CD14-positive monocyte (primary cell): ENCODE data around the gene SNAP25. TPM values are rescaled to one million over a fixed set of nuclear protein-coding genes. Genes with fewer than 3 reads are reported as not detected.

Experiments
- DNase-seq, 3 donors: peaks; one replicate each; pipeline ENCODE4 v3.0.0-alpha.2; 2011 to 2022
- H2AFZ ChIP-seq: 2 replicates; pipeline ENCODE4 v1.6.0; 2012; ENCODE audit warnings: mild to moderate bottlenecking, low read depth, low read length, inconsistent platforms; ENCODE audit not compliant: insufficient read depth, poor library complexity, severe bottlenecking
- H3K27ac ChIP-seq, 2 donors: 1 replicate in 1 of 2; 2 replicates in 1 of 2; pipeline ENCODE4 v1.5.1; 2012 to 2013; ENCODE audit warnings: low read length in 2 of 2, control low read depth in 1 of 2, inconsistent platforms in 1 of 2, low read depth in 1 of 2, mild to moderate bottlenecking in 1 of 2
- H3K27me3 ChIP-seq, 2 donors: one replicate each; pipeline versions ENCODE4 v1.6.0 to v1.6.1; 2011 to 2013; ENCODE audit warnings: low read length in 2 of 2; ENCODE audit not compliant: control insufficient read depth in 2 of 2, insufficient read depth in 2 of 2
- H3K36me3 ChIP-seq, 2 donors: replicated peaks in 1 of 2; 1 replicate in 1 of 2; 2 replicates in 1 of 2; pipeline versions ENCODE4 v1.5.1 to v1.6.1; 2012 to 2013; ENCODE audit warnings: low read length in 2 of 2, control low read depth in 1 of 2, inconsistent platforms in 1 of 2, mild to moderate bottlenecking in 1 of 2; ENCODE audit not compliant: insufficient read depth in 2 of 2, control insufficient read depth in 1 of 2
- H3K4me1 ChIP-seq, 2 donors: 1 replicate in 1 of 2; 2 replicates in 1 of 2; pipeline versions ENCODE4 v1.5.1 to v1.6.1; 2012 to 2013; ENCODE audit warnings: low read length in 2 of 2, control low read depth in 1 of 2, inconsistent platforms in 1 of 2, mild to moderate bottlenecking in 1 of 2, moderate library complexity in 1 of 2; ENCODE audit not compliant: insufficient read depth in 2 of 2, control insufficient read depth in 1 of 2
- H3K4me2 ChIP-seq: replicated peaks from 2 replicates; pipeline ENCODE3; 2012; ENCODE audit warnings: low read length, moderate library complexity, mild to moderate bottlenecking; ENCODE audit not compliant: poor library complexity, severe bottlenecking; ENCODE audit errors: extremely low read depth
- H3K4me3 ChIP-seq, 3 experiments: fragments of 200-600 bp in 1 of 3; sonication (generic) in 1 of 3; replicated peaks in 1 of 3; 1 replicate in 2 of 3; 2 replicates in 1 of 3; pipeline ENCODE4 v1.5.1; 2011 to 2013; ENCODE audit warnings: low read length in 3 of 3, mild to moderate bottlenecking in 3 of 3, control low read depth in 2 of 3, low read depth in 2 of 3, inconsistent platforms in 1 of 3, moderate library complexity in 1 of 3
- H3K79me2 ChIP-seq: 2 replicates; pipeline ENCODE4 v1.6.0; 2012; ENCODE audit warnings: mild to moderate bottlenecking, control low read depth, inconsistent platforms, low read length, moderate library complexity; ENCODE audit not compliant: insufficient read depth
- H3K9ac ChIP-seq: 2 replicates; pipeline ENCODE4 v1.6.0; 2017; ENCODE audit warnings: low read length, mild to moderate bottlenecking; ENCODE audit not compliant: insufficient read depth, poor library complexity, severe bottlenecking
- H3K9me3 ChIP-seq, 2 donors: replicated peaks in 1 of 2; 1 replicate in 1 of 2; 2 replicates in 1 of 2; pipeline versions ENCODE4 v1.5.1 to v1.6.1; 2012 to 2013; ENCODE audit warnings: low read length in 2 of 2, control low read depth in 1 of 2; ENCODE audit not compliant: control insufficient read depth in 1 of 2, insufficient read depth in 1 of 2
- H4K20me1 ChIP-seq: 2 replicates; pipeline ENCODE4 v1.6.0; 2012; ENCODE audit warnings: mild to moderate bottlenecking, low read length, control low read depth, moderate library complexity; ENCODE audit not compliant: insufficient read depth
- H3K27ac Mint-ChIP-seq, 7 donors: one replicate each; pipeline ENCODE4 v1.8.0; 2020; ENCODE audit warnings: mild to moderate bottlenecking in 7 of 7, mixed read lengths in 7 of 7, moderate library complexity in 6 of 7, inconsistent platforms in 2 of 7
- H3K27me3 Mint-ChIP-seq, 3 donors: one replicate each; pipeline ENCODE4 v1.8.0; 2021 to 2022; ENCODE audit warnings: low read depth in 3 of 3, mild to moderate bottlenecking in 3 of 3, mixed read lengths in 3 of 3, moderate library complexity in 3 of 3, inconsistent platforms in 1 of 3
- H3K36me3 Mint-ChIP-seq, 2 donors: one replicate each; pipeline ENCODE4 v1.8.0; 2020; ENCODE audit warnings: mixed read lengths in 2 of 2, inconsistent platforms in 1 of 2, mild to moderate bottlenecking in 1 of 2
- H3K4me1 Mint-ChIP-seq: one replicate; pipeline ENCODE4 v1.8.0; 2020; ENCODE audit warnings: mild to moderate bottlenecking, mixed read lengths
- H3K4me3 Mint-ChIP-seq, 2 donors: one replicate each; pipeline ENCODE4 v1.8.0; 2020; ENCODE audit warnings: mild to moderate bottlenecking in 2 of 2, mixed read lengths in 2 of 2, moderate library complexity in 1 of 2
- H3K9me3 Mint-ChIP-seq, 7 donors: one replicate each; pipeline ENCODE4 v1.8.0; 2020 to 2022; ENCODE audit warnings: mixed read lengths in 7 of 7, mild to moderate bottlenecking in 6 of 7, moderate library complexity in 6 of 7, inconsistent platforms in 2 of 7
- WGBS: methylation state at CpG from one replicate; pipeline ENCODE4 v1.1.5; 2013; ENCODE audit warnings: missing lambda C conversion rate; ENCODE audit not compliant: insufficient coverage; 5-methylcytosine and 5-hydroxymethylcytosine counted together
- intact Hi-C, 2 donors: fragments of 100-400 bp; cut with micrococcal nuclease; formaldehyde crosslinking; loops; one replicate each; pipeline versions ENCODE4 v1.15.0 to v1.15.1; 2023
- polyA plus RNA-seq, 3 donors: library from polyadenylated mRNA; depleted of rRNA in 1 of 3; unstranded in 2 of 3; stranded (reverse) in 1 of 3; fragments of 300-500 nt in 2 of 3; fragments of >200 nt in 1 of 3; fragmentation: Illumina TruSeq in 2 of 3; gene quantifications; 1 replicate in 2 of 3; 2 replicates in 1 of 3; pipeline ENCODE4 v1.2.3, GENCODE V29; 2012 to 2021
- TF ChIP-seq, protein P1 (sequence below): fragments of 200-600 bp; IDR thresholded peaks from one replicate; pipeline ENCODE4 v1.8.0; 2022; ENCODE audit warnings: antibody characterized with exemption, mild to moderate bottlenecking

SNAP25 gene
- polyA plus RNA-seq, 3 donors: not detected

DNA sequence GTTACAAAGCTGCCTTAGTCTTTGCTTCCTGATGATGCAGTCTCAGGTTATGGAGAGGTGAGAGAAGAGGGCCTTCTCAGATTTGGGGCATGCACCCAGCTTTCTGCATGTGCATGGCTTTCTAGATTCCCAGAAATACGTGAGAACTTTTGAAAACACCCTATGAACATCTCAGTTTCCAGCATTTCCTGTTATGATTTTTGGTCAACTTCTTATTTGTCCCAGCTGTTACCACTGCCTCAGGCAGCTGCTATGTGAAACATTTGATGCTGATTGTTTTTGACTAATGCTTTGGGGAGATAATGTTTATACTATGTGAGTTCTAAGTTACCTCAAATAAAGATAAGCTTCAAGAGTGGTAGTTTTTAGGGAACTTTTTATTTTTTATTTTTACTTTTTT is 9.5 kb upstream of the SNAP25 start:
- Mint-ChIP-seq H3K9me3 (peaks cover 0 to 1% (median 0%) of the 10 kb centered on the region in 7 donors), H3K36me3 (no peaks in the 10 kb centered on the region), H3K4me3 (no peak overlapping the region), H3K27me3 (peaks cover 0 to 2% (median 0%) of the 10 kb centered on the region in 3 donors), H3K27ac (no peak overlapping the region), H3K4me1 (no peaks in the 10 kb centered on the region)
- intact Hi-C loops: no loop called here
- Histone ChIP-seq H3K9ac (no peak overlapping the region), H3K4me1 (no peaks in the 10 kb centered on the region), H3K9me3 (no peaks in the 10 kb centered on the region), H3K27ac (no peak overlapping the region), H3K79me2 (no peaks in the 10 kb centered on the region), H3K36me3 (no peaks in the 10 kb centered on the region), H3K4me3 (no peak overlapping the region), H3K4me2 (no peak overlapping the region), H4K20me1 (no peaks in the 10 kb centered on the region), H3K27me3 (no peaks in the 10 kb centered on the region), H2AFZ (no peak overlapping the region)
- TF ChIP-seq, protein P1, sequence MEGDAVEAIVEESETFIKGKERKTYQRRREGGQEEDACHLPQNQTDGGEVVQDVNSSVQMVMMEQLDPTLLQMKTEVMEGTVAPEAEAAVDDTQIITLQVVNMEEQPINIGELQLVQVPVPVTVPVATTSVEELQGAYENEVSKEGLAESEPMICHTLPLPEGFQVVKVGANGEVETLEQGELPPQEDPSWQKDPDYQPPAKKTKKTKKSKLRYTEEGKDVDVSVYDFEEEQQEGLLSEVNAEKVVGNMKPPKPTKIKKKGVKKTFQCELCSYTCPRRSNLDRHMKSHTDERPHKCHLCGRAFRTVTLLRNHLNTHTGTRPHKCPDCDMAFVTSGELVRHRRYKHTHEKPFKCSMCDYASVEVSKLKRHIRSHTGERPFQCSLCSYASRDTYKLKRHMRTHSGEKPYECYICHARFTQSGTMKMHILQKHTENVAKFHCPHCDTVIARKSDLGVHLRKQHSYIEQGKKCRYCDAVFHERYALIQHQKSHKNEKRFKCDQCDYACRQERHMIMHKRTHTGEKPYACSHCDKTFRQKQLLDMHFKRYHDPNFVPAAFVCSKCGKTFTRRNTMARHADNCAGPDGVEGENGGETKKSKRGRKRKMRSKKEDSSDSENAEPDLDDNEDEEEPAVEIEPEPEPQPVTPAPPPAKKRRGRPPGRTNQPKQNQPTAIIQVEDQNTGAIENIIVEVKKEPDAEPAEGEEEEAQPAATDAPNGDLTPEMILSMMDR: no peak
- no CpG with 5 or more reads among the region's 1 CpG for WGBS
- no peak for DNase-seq

DNA sequence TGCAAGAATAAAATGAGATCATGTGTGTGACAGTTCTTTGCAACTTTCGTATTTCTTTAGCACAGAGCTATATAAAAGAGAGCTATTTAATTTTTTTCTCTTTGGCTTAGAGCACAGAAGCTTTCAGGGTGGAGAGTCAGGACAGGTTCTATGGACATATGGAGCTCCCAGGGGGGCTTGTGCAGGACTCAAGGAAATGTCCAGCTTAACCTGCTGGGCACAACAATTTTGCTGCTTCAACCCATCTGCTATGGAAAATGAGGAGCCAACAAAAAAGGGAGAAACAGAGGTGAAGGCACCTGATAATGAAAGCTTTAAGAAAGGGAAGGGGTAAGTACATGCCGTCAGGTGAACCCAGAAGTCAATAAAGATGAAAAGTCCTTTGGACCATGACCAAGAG is 5.1 kb upstream of the SNAP25 start:
- WGBS: 100% methylated on average over 1 of the region's 2 CpGs
- Mint-ChIP-seq H3K27ac (no peak overlapping the region), H3K4me1 (peaks cover 5% of the 10 kb centered on the region), H3K27me3 (peaks cover 28 to 31% (median 28%) of the 10 kb centered on the region in 3 donors), H3K4me3 (no peak overlapping the region), H3K9me3 (peaks cover 0 to 12% (median 7%) of the 10 kb centered on the region in 7 donors), H3K36me3 (peaks cover 0 to 5% of the 10 kb centered on the region in 2 donors)
- Histone ChIP-seq H3K27me3 (peaks cover 30 to 32% of the 10 kb centered on the region in 2 donors), H4K20me1 (no peaks in the 10 kb centered on the region), H3K79me2 (no peaks in the 10 kb centered on the region), H3K27ac (no peak overlapping the region), H3K4me2 (no peak overlapping the region), H3K4me1 (no peaks in the 10 kb centered on the region), H2AFZ (no peak overlapping the region), H3K9me3 (peaks cover 0 to 8% of the 10 kb centered on the region in 2 donors), H3K9ac (no peak overlapping the region), H3K36me3 (no peaks in the 10 kb centered on the region), H3K4me3 (no peak overlapping the region)
- intact Hi-C loops: loop anchor here in 1 of 2 donors (10.0 kb wide), 1 partner anchor 239 kb away; no protein-coding TSS in a partner anchor
- DNase-seq: no peak
- TF ChIP-seq, protein P1: no peak
